ENCODE results near the gene CACNA2D4.

CACNA2D4 gene

GRCh38 chr12:1768615-1769014 is 149.8 kb downstream of the CACNA2D4 start:
- no peak for DNase-seq

DNA sequence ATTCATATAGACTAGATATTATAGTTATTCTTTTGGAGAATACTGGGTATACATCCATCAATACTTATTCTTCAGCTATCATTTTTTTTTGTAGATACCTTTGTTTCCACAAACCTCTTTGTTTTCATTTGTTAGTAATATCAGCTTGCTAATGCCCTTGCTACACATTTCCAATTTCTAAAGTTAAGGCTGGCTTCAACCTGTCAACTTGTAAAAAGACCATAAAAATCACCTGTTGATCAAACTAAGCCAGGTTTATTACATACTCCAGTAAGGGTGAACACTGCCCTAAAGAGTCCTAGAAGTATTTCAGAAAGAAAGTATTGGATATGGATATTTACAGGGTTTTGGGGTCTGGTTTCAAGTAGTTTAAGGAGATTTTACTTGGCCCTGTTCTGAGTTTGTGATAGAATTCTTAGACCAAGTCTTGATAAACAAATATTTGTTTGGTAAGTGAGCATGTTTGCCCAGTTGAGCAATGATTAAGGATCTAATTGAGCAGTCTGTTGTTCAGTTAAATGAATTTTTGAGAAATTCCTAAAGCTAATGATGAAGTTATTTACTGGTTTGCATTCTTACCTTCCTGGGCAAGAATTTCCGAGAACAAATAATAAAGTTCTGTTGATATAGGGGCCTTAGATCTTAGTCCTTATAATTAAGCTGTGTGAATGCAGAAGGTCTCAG is 150.9 kb downstream of the CACNA2D4 start:
- no peak for DNase-seq

GRCh38 chr12:1766110-1766509 is 152.3 kb downstream of the CACNA2D4 start:
- no peak for DNase-seq

DNA sequence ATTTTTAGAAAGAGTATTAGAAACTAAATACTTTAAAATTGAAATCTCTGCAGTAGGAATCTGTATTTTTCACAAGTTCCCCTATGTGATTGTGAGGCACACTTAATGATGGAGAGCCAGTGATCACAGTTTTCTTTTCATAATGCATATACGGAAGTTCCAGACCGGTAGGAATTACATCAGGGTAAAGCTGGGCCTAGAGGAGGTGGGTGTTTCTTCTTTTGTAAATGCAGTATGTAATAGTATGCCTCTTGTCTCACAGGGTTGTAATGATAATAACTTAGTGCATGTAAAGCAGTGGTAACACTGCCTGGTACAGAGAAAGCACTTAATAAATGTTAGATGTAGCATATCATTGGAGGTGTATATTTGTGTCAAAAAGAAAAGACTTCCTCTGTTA is 155.3 kb downstream of the CACNA2D4 start:
- DNase-seq, result no peak

- DNase-seq, result no peak
Measured at GRCh38 chr12:1761857-1762256, 156.6 kb downstream of the CACNA2D4 start.

DNA sequence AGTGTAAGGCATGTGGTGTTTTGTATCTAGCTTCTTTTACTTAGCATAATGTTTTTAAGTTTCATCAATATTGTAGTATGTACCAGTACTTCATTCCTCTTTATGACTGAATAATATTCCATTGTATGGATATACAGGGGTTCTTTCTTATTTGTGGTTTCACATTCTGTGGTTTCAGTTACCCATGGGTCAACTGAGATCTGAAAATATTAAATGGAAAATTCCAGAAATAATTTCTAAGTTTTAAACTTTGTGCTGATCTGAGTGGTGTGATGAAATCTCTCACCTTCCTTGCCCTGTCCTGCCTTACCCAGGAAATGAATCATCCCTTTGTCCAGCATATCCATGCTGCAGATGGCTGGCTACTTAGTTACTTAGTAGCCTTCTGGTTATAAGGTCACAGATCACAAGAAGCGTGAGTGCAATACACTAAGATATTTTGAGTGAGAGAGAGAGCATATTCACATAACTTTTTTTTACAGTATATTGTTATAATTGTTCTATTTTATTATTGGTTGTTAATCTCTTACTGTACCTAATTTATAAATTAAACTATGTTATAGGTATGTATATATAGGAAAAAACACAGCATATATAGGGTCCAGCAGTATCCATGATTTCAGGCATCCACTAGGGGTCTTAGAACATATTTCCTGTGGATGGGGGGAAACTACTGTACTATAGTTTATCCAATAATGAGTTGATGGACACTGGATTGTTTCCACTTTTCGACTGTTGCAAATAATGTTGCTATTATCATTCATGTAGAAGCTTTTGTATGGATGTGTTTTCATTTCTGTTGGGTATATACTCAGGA is 157.7 kb downstream of the CACNA2D4 start:
- DNase-seq, result no peak

DNA sequence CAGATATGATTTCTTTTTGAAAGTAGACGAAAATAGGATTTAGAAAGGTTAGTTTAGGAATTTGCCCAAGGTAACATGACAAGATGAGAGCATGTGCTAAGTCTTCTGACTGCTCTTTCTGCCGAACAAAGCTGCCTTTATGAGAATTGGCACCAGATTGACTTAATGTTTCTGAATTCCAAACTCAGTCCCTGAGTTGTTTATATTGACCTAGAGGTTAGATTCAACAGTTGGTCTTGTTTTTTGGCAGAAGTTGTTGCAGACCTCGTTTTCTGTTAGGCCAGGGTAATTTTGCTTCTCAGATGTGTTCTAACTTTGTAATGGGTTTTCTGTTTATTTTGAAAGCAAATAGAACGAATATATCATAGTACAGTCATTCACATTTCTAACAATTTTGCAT is 159.6 kb downstream of the CACNA2D4 start:
- DNase-seq, result no peak

DNA sequence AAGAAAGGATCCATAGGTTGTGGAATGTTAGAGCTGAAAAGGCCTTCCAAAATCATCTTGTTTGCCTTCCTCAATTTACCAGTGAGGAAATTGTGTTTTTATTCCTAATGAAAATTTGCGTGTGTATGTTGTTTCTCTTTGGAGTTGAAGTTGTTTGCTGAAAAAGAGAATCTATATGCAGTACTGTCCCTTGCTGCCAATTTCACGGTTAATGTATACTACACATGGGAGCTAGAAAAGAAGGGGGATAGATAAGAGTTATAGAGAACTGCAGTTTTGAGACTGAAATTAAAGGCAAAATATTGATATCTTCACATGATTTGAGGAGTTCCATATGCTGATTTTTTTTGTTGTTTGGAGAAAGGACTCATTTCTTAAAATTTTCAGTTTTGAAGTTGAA is 160.1 kb downstream of the CACNA2D4 start:
- no peak for DNase-seq

GRCh38 chr12:1750300-1750699 is 168.2 kb downstream of the CACNA2D4 start:
- no peak for DNase-seq

- DNase-seq, result no peak
Measured at GRCh38 chr12:1749019-1749418, 169.4 kb downstream of the CACNA2D4 start.

- DNase-seq, result no peak
Measured at GRCh38 chr12:1747609-1748008, 170.8 kb downstream of the CACNA2D4 start.

GRCh38 chr12:1744932-1745331 is 173.5 kb downstream of the CACNA2D4 start:
- no peak for DNase-seq
